ENCODE measurements around the gene USP32. TPM values are rescaled to one million over a fixed set of nuclear protein-coding genes. Genes with fewer than 3 reads are reported as not detected.

Gene USP32
- total RNA-seq, 1 donor from 2014 or later, result 34.2 TPM

GRCh38 chr17:60141111-60142018 lies 250.6 kb downstream of the USP32 start:
- intact Hi-C loops (cut with micrococcal nuclease), result loop anchor here (10.0 kb wide), 2 partner anchors 293 to 383 kb away; partner anchors contain the start of gene APPBP2

- intact Hi-C loops (cut with micrococcal nuclease), result loop anchor here (10.0 kb wide), 2 partner anchors 295 to 385 kb away; partner anchors contain the start of gene APPBP2
Measured at GRCh38 chr17:60139438-60140285, 252.3 kb downstream of the USP32 start.

- intact Hi-C loops (cut with micrococcal nuclease), result no loop called here
Measured at GRCh38 chr17:60138769-60139437, 253.0 kb downstream of the USP32 start.

- intact Hi-C loops (cut with micrococcal nuclease), result no loop called here
Measured at GRCh38 chr17:60137731-60138130, 254.2 kb downstream of the USP32 start.

- intact Hi-C loops (cut with micrococcal nuclease), result no loop called here
Measured at GRCh38 chr17:60135951-60136666, 255.8 kb downstream of the USP32 start.

GRCh38 chr17:60135151-60135950 lies 256.6 kb downstream of the USP32 start:
- intact Hi-C loops (cut with micrococcal nuclease), result no loop called here

GRCh38 chr17:60134396-60135150 lies 257.4 kb downstream of the USP32 start:
- intact Hi-C loops (cut with micrococcal nuclease), result no loop called here

- intact Hi-C loops (cut with micrococcal nuclease), result no loop called here
Measured at GRCh38 chr17:60130466-60130865, 261.5 kb downstream of the USP32 start.

GRCh38 chr17:60129164-60129563 lies 262.8 kb downstream of the USP32 start:
- intact Hi-C loops (cut with micrococcal nuclease), result no loop called here

Other genes with a start within 250 kb of the USP32 start
- gene CA4, start 242.2 kb downstream of the USP32 start, total RNA-seq, result not detected in 2 replicates
- gene CHCT1, start 30.4 kb upstream of the USP32 start, total RNA-seq, result not detected in 2 replicates
- gene APPBP2, start 134.1 kb upstream of the USP32 start, total RNA-seq, result 28.5 and 30.2 TPM in 2 replicates
- 17.1 and 18.7 TPM in 2 replicates for gene PPM1D, start 208.1 kb upstream of the USP32 start, total RNA-seq

Measured in T-helper 2 cell treated with Interferon-gamma antibody and Interleukin-4, amounts not matched to agents 100 ng/mL and 5 ng/mL, for 36 hours (primary cell).